HepG2 (cell line): ENCODE measurements around the gene SDR42E2. TPM values are rescaled to one million over a fixed set of nuclear protein-coding genes. Genes with fewer than 3 reads are reported as not detected.

Experiments
- CREB3 ChIP-seq: sonication (generic); formaldehyde crosslinking; IDR thresholded peaks from 2 replicates; pipeline ENCODE4 v1.5.0; 2020; ENCODE audit warnings: missing genetic modification reagents
- EEA1 ChIP-seq: sonication (generic); formaldehyde crosslinking; IDR thresholded peaks from 2 replicates; pipeline ENCODE4 v1.5.1; 2020; ENCODE audit warnings: mild to moderate bottlenecking, missing genetic modification reagents, borderline replicate concordance
- NFATC3 ChIP-seq: sonication (generic); formaldehyde crosslinking; IDR thresholded peaks from 2 replicates; pipeline ENCODE4 v1.5.1; 2020; ENCODE audit warnings: mild to moderate bottlenecking, missing genetic modification reagents
- NFE2L1 ChIP-seq: sonication (generic); formaldehyde crosslinking; IDR thresholded peaks from 2 replicates; pipeline ENCODE4 v1.4.0; 2020; ENCODE audit warnings: missing genetic modification reagents, mild to moderate bottlenecking, borderline replicate concordance
- NFKB2 ChIP-seq: sonication (generic); formaldehyde crosslinking; IDR thresholded peaks from 2 replicates; pipeline ENCODE4 v1.4.0; 2020; ENCODE audit warnings: missing genetic modification reagents, borderline replicate concordance
- SETDB1 ChIP-seq: sonication (generic); formaldehyde crosslinking; IDR thresholded peaks from 2 replicates; pipeline ENCODE4 v1.5.1; 2020; ENCODE audit warnings: missing genetic modification reagents, mild to moderate bottlenecking, borderline replicate concordance
- SP1 ChIP-seq, 2 experiments: fragments of 450-650 bp in 1 of 2; sonication (generic) in 1 of 2; formaldehyde crosslinking in 1 of 2; IDR thresholded peaks; 2 replicates each; pipeline versions ENCODE4 v1.4.0 to v1.6.1; 2016 to 2020; ENCODE audit warnings: missing genetic modification reagents in 1 of 2
- TAF1 ChIP-seq: sonication (generic); formaldehyde crosslinking; IDR thresholded peaks from 2 replicates; pipeline ENCODE4 v1.4.0; 2020; ENCODE audit warnings: missing genetic modification reagents
- TSC22D2 ChIP-seq: sonication (generic); formaldehyde crosslinking; IDR thresholded peaks from 2 replicates; pipeline ENCODE4 v1.5.1; 2020; ENCODE audit warnings: missing genetic modification reagents, mild to moderate bottlenecking, borderline replicate concordance
- ZBTB44 ChIP-seq: sonication (generic); formaldehyde crosslinking; IDR thresholded peaks from 2 replicates; pipeline ENCODE4 v1.4.0; 2020; ENCODE audit warnings: missing genetic modification reagents
- ZNF225 ChIP-seq: sonication (generic); formaldehyde crosslinking; IDR thresholded peaks from 2 replicates; pipeline ENCODE4 v1.4.0; 2020; ENCODE audit warnings: mild to moderate bottlenecking, missing genetic modification reagents
- ZNF337 ChIP-seq: sonication (generic); formaldehyde crosslinking; IDR thresholded peaks from 2 replicates; pipeline ENCODE4 v1.5.1; 2020; ENCODE audit warnings: missing genetic modification reagents, low read depth, mild to moderate bottlenecking, borderline replicate concordance
- ZNF607 ChIP-seq: sonication (generic); formaldehyde crosslinking; IDR thresholded peaks from 2 replicates; pipeline ENCODE4 v1.5.1; 2020; ENCODE audit warnings: missing genetic modification reagents, mild to moderate bottlenecking, borderline replicate concordance
- ZNF615 ChIP-seq: sonication (generic); formaldehyde crosslinking; IDR thresholded peaks from 2 replicates; pipeline ENCODE4 v1.5.0; 2020; ENCODE audit warnings: mild to moderate bottlenecking, missing genetic modification reagents, borderline replicate concordance
- ZNF646 ChIP-seq: sonication (generic); formaldehyde crosslinking; IDR thresholded peaks from 2 replicates; pipeline ENCODE4 v1.9.0; 2021; ENCODE audit warnings: mild to moderate bottlenecking, missing genetic modification reagents
- ZNF691 ChIP-seq: sonication (generic); formaldehyde crosslinking; IDR thresholded peaks from 2 replicates; pipeline ENCODE4 v1.4.0; 2020; ENCODE audit warnings: missing genetic modification reagents, low read depth, mild to moderate bottlenecking, borderline replicate concordance
- ZNF790 ChIP-seq: sonication (generic); formaldehyde crosslinking; IDR thresholded peaks from 2 replicates; pipeline ENCODE4 v1.8.0; 2022; ENCODE audit warnings: missing genetic modification reagents, mild to moderate bottlenecking, borderline replicate concordance
- ZNF883 ChIP-seq: sonication (generic); formaldehyde crosslinking; IDR thresholded peaks from 2 replicates; pipeline ENCODE4 v1.5.1; 2020; ENCODE audit warnings: mild to moderate bottlenecking, missing genetic modification reagents; ENCODE audit errors: not compliant biosample characterization
- polyA plus RNA-seq, 8 experiments: library from polyadenylated mRNA; depleted of rRNA in 3 of 8; stranded (reverse) in 7 of 8; unstranded in 1 of 8; fragments of >200 nt; fragmentation: Illumina TruSeq in 4 of 8; extraction: Trizol in 4 of 8; gene quantifications; 2 replicates each; pipeline versions ENCODE4 v1.2.1 to v1.2.3, GENCODE V29; 2011 to 2016; ENCODE audit warnings: low read depth in 4 of 8, missing spikeins in 1 of 8, mixed read lengths in 1 of 8; ENCODE audit not compliant: insufficient read depth in 1 of 8
- total RNA-seq, 5 experiments: library from RNA; depleted of rRNA; stranded (reverse); fragments of >200 nt; fragmentation: Illumina TruSeq; extraction: Trizol; gene quantifications; 2 replicates each; pipeline ENCODE4 v1.2.3, GENCODE V29; 2016; ENCODE audit warnings: low read depth in 1 of 5

SDR42E2 gene
- total and polyA plus RNA-seq, 2 of the 13 experiments (the other 11 are each of a cell fraction or from before 2014, with no cell fraction given) = 0.05 to 0.11 TPM

- TF ChIP-seq CREB3 (peak; percentile 87; the same call in 1 of the 2 replicates), TSC22D2 (CRISPR knock-in tag) (peak; percentile 64; the same call in 1 of the 2 replicates), ZNF883 (peak; percentile 85), NFE2L1 (CRISPR knock-in tag) (peak; percentile 85; the same call in 1 of the 2 replicates), ZNF225 (peak; percentile 96), ZNF691 (CRISPR knock-in tag) (peak; percentile 65; the same call in 1 of the 2 replicates), NFATC3 (CRISPR knock-in tag) (peak; percentile 70; the same call in 1 of the 2 replicates), ZBTB44 (CRISPR knock-in tag) (peak; percentile 21; the same call in 1 of the 2 replicates), ZNF790 (CRISPR knock-in tag) (peak; percentile 97), TAF1 (CRISPR knock-in tag) (peak; percentile 86), ZNF615 (CRISPR knock-in tag) (0 out of 2 replicates have a peak, but pooled peaks have one; percentile 26), ZNF607 (peak; percentile 96; the same call in 1 of the 2 replicates), SP1 (IDR thresholded peaks at IDR 0.05) (peak; percentile 100), SP1 (CRISPR knock-in tag; IDR thresholded peaks at IDR 0.05) (peak; percentile 99), EEA1 (CRISPR knock-in tag) (peak; percentile 97), NFKB2 (CRISPR knock-in tag) (peak; percentile 97), ZNF337 (CRISPR knock-in tag) (peak; percentile 87; the same call in 1 of the 2 replicates), ZNF646 (peak; percentile 71; the same call in 1 of the 2 replicates), SETDB1 (CRISPR knock-in tag) (no peak)
Observed at GRCh38 chr16:22190081-22190775, 27.9 kb downstream of the SDR42E2 start (continued).
